PC-9 (cell line): ENCODE results near the gene SFT2D2. TPM values are rescaled to one million over a fixed set of nuclear protein-coding genes. Genes with fewer than 3 reads are reported as not detected.

Experiments
- BruUV-seq: library from RNA; stranded (reverse); fragments of 400-500 nt; replicated peaks from 2 replicates; lab custom pipeline; 2021; lab: Mats Ljungman, UMichigan
- CTCF ChIA-PET: fragments of 300-600 bp; sonication (Branson Sonifier 250); formaldehyde crosslinking; loops from one replicate; lab custom pipeline; 2022; ENCODE audit warnings: antibody characterized with exemption; lab: Charles Lee
- POLR2A ChIA-PET: fragments of 300-600 bp; sonication (Branson Sonifier 250); formaldehyde crosslinking; loops from one replicate; lab custom pipeline; 2022; ENCODE audit warnings: antibody characterized with exemption; ENCODE audit not compliant: unreplicated experiment; lab: Charles Lee
- DNase-seq, 2 experiments: peaks; one replicate each; pipeline versions ENCODE4 v3.0.0 to v3.0.0-alpha.2; 2015 to 2022; ENCODE audit warnings: mixed read lengths in 1 of 2
- H2AFZ ChIP-seq: fragments of 200-600 bp; sonication (generic); 2 replicates; pipeline ENCODE4 v1.8.1; 2017; ENCODE audit warnings: antibody characterized with exemption
- H3F3A ChIP-seq: fragments of 200-600 bp; sonication (generic); 2 replicates; pipeline ENCODE4 v1.8.1; 2017; ENCODE audit warnings: antibody characterized with exemption, mild to moderate bottlenecking, low read depth; ENCODE audit not compliant: insufficient read depth
- H3K27ac ChIP-seq: fragments of 200-600 bp; sonication (generic); 2 replicates; pipeline ENCODE4 v1.6.1; 2016; ENCODE audit warnings: mixed run types
- H3K27me3 ChIP-seq: fragments of 200-600 bp; sonication (generic); 2 replicates; pipeline ENCODE4 v1.6.1; 2016; ENCODE audit warnings: low read depth, mixed run types; ENCODE audit not compliant: insufficient read depth
- H3K36me3 ChIP-seq: fragments of 200-600 bp; sonication (generic); 2 replicates; pipeline ENCODE4 v1.6.1; 2016; ENCODE audit warnings: low read depth, mixed run types
- H3K4me1 ChIP-seq: fragments of 200-600 bp; sonication (generic); replicated peaks from 2 replicates; pipeline ENCODE4 v1.6.1; 2016; ENCODE audit warnings: mixed run types; ENCODE audit not compliant: insufficient read depth
- H3K4me2 ChIP-seq: fragments of 200-600 bp; sonication (generic); 2 replicates; pipeline ENCODE4 v1.6.1; 2017; ENCODE audit warnings: mixed run types
- H3K4me3 ChIP-seq: fragments of 200-600 bp; sonication (generic); 2 replicates; pipeline ENCODE4 v1.6.1; 2016; ENCODE audit warnings: mixed run types
- H3K79me2 ChIP-seq: fragments of 200-600 bp; sonication (generic); 2 replicates; pipeline ENCODE4 v1.6.1; 2017; ENCODE audit warnings: low read depth, mixed run types
- H3K9me2 ChIP-seq: fragments of 200-600 bp; sonication (generic); 2 replicates; pipeline ENCODE4 v1.8.1; 2017; ENCODE audit warnings: mild to moderate bottlenecking; ENCODE audit not compliant: insufficient read depth
- H3K9me3 ChIP-seq: fragments of 200-600 bp; sonication (generic); 2 replicates; pipeline ENCODE4 v1.8.1; 2016; ENCODE audit warnings: low read depth; ENCODE audit not compliant: insufficient read depth
- H4K20me1 ChIP-seq: fragments of 200-600 bp; sonication (generic); 2 replicates; pipeline ENCODE4 v1.8.1; 2017; ENCODE audit not compliant: insufficient read depth
- CTCF ChIP-seq: fragments of 200-600 bp; sonication (generic); conservative IDR thresholded peaks from 2 replicates; pipeline ENCODE4 v1.6.1; 2017; ENCODE audit warnings: mixed run types, antibody characterized with exemption, mild to moderate bottlenecking, moderate library complexity
- EZH2 ChIP-seq: fragments of 200-600 bp; sonication (generic); IDR thresholded peaks from 2 replicates; pipeline ENCODE4 v1.8.0; 2017; ENCODE audit warnings: antibody characterized with exemption, low read depth
- intact Hi-C: fragments of 100-400 bp; cut with micrococcal nuclease; formaldehyde crosslinking; loops from one replicate; pipeline ENCODE4 v1.10.0; 2022; ENCODE audit not compliant: unreplicated experiment
- total RNA-seq: library from RNA; stranded (reverse); gene quantifications from 2 replicates; pipeline ENCODE4 v1.2.3, GENCODE V29; 2021

The SFT2D2 gene
- total RNA-seq, 1 experiment from 2014 or later, result 66.8 TPM

- H3K9me2 ChIP-seq, result no peaks in the 10 kb centered on the region
- H3K79me2 ChIP-seq, result no peaks in the 10 kb centered on the region
- DNase-seq, result no peak
- ChIA-PET POLR2A (no interaction called here), CTCF (interaction anchor here (0.7 kb wide), 1 partner anchor 44 kb away, joined by 24 read pairs; no protein-coding TSS in a partner anchor)
- H3K9me3 ChIP-seq, result no peaks in the 10 kb centered on the region
- H3F3A ChIP-seq, result peaks cover 15% of the 10 kb centered on the region
- H3K27ac ChIP-seq, result no peak overlapping the region
- intact Hi-C loops, result no loop called here
- H3K36me3 ChIP-seq, result no peaks in the 10 kb centered on the region
- no peak overlapping the region for H3K4me2 ChIP-seq
- no peak overlapping the region for H3K4me3 ChIP-seq
- TF ChIP-seq EZH2 (no peak), CTCF (no peak)
- no peak overlapping the region for H2AFZ ChIP-seq
- no peaks in the 10 kb centered on the region for H4K20me1 ChIP-seq
- no peaks in the 10 kb centered on the region for H3K27me3 ChIP-seq
- peaks cover 29% of the 10 kb centered on the region for H3K4me1 ChIP-seq
- no TSS peak for BruUV-seq
These were observed 72.6 kb downstream of the SFT2D2 start for GRCh38 chr1:168298446-168298845.

- intact Hi-C loops, result loop anchor here (5.0 kb wide), 2 partner anchors 63 to 807 kb away; partner anchors contain the start of gene ATP1B1
- no peak for DNase-seq
- Histone ChIP-seq H3K27me3 (no peaks in the 10 kb centered on the region), H3K79me2 (no peaks in the 10 kb centered on the region), H3K4me2 (no peak overlapping the region), H3F3A (peaks cover 15% of the 10 kb centered on the region), H3K4me1 (peaks cover 40% of the 10 kb centered on the region), H4K20me1 (no peaks in the 10 kb centered on the region), H2AFZ (no peak overlapping the region), H3K9me2 (no peaks in the 10 kb centered on the region), H3K9me3 (no peaks in the 10 kb centered on the region), H3K36me3 (no peaks in the 10 kb centered on the region), H3K27ac (no peak overlapping the region), H3K4me3 (no peak overlapping the region)
- CTCF ChIA-PET, result no interaction called here
- BruUV-seq, result no TSS peak
- TF ChIP-seq CTCF (no peak), EZH2 (no peak)
- POLR2A ChIA-PET, result interaction anchor here (0.6 kb wide), 1 partner anchor 85 kb away, joined by 14 read pairs; no protein-coding TSS in a partner anchor
These were observed 74.8 kb downstream of the SFT2D2 start for GRCh38 chr1:168300626-168301025.

- no peak for TF ChIP-seq CTCF
- TF ChIP-seq EZH2, result no peak
- intact Hi-C loops, result loop anchor here (5.0 kb wide), 2 partner anchors 64 to 806 kb away; partner anchors contain the start of gene ATP1B1
- ChIA-PET CTCF (interaction anchor here (0.6 to 1.1 kb wide), 3 partner anchors 20 to 199 kb away, joined by 3 read pairs; no protein-coding TSS in a partner anchor), POLR2A (interaction anchor here (0.7 kb wide), 2 partner anchors 585 to 800 kb away, joined by 3 to 11 read pairs; no protein-coding TSS in a partner anchor)
- Histone ChIP-seq H2AFZ (no peak overlapping the region), H3K4me3 (no peak overlapping the region), H3K36me3 (no peaks in the 10 kb centered on the region), H3K4me2 (peak overlapping the region; percentile 53), H3K9me2 (no peaks in the 10 kb centered on the region), H3K9me3 (no peaks in the 10 kb centered on the region), H3K27me3 (no peaks in the 10 kb centered on the region), H3K4me1 (peaks cover 40% of the 10 kb centered on the region), H3F3A (peaks cover 15% of the 10 kb centered on the region), H3K27ac (peak overlapping the region; percentile 81), H3K79me2 (no peaks in the 10 kb centered on the region), H4K20me1 (no peaks in the 10 kb centered on the region)
- peak; percentile 88 to 98 for DNase-seq
- BruUV-seq, result TSS peak; percentile 29
These were observed 76.0 kb downstream of the SFT2D2 start for GRCh38 chr1:168301664-168302320.

Other genes with a start within 250 kb of the SFT2D2 start
- 6.0 and 6.7 TPM in 2 replicates for gene GPR161, start 89.1 kb upstream of the SFT2D2 start, total RNA-seq
- gene TIPRL, start 47.0 kb upstream of the SFT2D2 start, total RNA-seq, result 34.1 and 47.7 TPM in 2 replicates
- gene TBX19, start 54.9 kb downstream of the SFT2D2 start, total RNA-seq, result 1.5 and 2.0 TPM in 2 replicates